Stimulated activated CD4-positive, alpha-beta T cell treated with anti-CD3 and anti-CD28 coated beads, Interleukin-1b, Interleukin-23, amount 100 ng/mL, for 24 hours (primary cell): ENCODE measurements around the gene FUT6.

Experiments used
- DNase-seq, 4 experiments: peaks; one replicate each; pipeline ENCODE4 v3.0.0-alpha.2; 2020; ENCODE audit warnings: low read depth in 4 of 4, low spot score in 1 of 4

Gene FUT6

DNA sequence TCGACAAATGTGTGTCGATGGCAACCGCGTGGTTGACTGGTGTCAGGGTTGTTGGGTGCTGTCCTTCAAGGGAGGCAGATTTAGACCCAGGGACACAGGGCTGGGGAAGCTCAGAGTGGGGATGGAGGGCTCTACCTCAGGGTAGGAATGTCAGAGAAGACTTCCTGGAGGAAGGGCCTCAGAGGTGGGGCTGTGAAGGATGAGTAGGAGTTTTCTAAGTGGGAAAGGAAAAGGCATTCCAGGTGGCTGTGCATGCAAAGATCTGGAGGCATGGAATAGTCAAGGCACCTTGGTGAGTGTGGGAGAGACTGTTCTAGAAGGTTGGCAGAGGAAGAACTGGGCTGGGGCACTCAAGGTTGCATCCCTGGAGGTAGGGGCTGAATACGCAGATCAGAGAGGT, 32.6 kb downstream of the FUT6 start:
- no peak for DNase-seq

DNA sequence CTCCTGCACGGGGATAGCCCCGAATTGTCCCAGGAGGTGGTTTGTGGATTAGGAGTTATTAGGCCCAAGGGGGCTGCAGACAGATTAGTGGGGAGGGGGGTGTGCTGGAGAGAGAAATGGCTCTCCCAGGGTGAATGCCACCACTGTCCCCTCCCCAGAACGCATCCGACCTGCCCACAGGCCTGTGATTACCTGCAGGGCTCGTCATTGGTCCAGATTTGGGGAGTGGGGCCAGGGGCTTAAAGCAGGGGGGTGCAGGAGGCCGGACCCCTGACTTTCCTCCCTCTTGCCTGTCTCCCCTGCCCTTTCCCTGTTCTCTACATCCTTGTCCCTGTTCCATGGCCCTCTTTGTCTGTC, 33.4 kb downstream of the FUT6 start:
- no peak for DNase-seq

DNA sequence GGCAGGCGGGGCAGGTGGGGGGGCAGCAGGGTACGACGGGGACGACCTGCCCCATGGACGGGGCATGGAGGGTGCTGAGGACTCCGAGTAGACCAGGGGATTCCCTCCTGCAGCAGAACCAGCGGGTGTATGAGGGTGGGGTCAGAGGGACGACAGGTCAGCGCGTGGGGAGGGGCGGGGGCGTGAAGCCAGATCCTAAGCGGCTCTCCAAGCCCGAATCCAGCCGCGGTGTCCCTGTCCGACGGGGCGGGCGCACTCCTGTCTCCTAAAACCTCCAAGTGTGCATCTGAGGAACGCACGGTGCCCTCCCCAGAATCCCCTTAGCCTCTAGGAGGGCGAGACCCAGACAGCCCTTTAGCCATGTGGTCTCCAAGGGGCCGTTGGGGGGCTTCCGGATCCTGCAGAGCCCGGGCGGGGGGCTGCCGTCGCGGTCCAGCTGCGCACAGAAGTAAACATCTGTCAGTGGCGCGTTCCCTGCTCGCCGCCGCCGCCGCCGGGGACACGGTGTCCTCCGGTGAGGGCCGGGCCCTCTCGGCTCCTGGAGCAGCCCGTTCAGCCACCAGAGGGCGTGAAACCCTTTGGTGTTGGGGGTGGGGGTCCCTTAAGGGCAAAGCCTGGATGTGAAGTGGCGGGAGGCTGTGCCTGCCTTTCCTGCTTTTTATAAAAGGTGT, 33.9 kb downstream of the FUT6 start:
- no peak for DNase-seq

DNA sequence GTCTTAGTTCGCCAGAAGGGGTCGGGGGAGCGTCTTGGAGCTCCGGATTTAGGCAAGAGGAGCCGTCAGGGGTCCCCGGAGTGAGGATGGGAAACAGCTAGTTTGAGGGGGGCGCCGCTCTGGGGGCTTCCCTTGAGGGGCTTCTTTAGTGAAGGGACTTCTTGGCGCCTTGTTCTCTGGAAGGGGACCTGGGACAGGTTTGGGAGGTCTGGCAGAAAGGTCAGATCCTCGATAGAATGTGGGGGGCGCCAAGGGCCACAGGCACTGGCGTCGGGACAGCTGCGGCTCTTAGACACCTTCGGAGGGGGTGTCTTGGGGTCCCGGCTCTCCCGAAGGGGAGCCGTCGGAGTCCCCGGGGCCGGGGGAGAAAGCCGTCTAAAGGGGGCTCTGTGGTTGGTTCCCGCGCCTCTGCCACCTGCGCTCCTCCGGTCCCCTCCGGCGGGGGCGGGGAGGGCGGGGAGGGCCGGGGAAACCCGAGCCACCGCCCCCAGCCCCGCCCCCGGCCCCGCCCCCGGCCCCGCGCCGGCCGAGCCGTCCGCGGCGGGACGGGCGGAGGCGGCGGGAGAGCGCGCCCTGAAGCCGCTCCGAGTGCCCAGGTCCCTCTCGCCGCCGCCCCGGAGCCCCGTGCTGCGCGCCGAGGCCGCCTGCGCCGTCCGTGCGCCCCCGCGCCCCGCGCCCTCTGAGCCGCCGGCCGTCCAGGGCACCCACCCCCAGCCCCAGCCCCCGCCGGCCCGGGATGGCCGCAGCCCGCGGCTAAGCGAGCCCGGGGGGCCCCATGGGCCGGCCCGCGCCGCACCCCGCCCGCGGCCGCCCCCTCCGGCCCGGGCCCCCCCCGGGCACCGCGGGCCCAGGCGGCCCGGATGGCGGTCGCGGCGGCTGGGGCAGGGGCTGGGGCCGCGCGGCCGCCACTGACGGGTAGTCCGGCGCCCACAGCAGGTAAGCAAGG, 34.7 kb downstream of the FUT6 start, which contains the start of gene NRTN:
NRTN (plus strand) TSS at position 552 of the 946 bp plus-strand sequence. CDS start 19,099 bp downstream, outside the sequence.
- no peak for DNase-seq

DNA sequence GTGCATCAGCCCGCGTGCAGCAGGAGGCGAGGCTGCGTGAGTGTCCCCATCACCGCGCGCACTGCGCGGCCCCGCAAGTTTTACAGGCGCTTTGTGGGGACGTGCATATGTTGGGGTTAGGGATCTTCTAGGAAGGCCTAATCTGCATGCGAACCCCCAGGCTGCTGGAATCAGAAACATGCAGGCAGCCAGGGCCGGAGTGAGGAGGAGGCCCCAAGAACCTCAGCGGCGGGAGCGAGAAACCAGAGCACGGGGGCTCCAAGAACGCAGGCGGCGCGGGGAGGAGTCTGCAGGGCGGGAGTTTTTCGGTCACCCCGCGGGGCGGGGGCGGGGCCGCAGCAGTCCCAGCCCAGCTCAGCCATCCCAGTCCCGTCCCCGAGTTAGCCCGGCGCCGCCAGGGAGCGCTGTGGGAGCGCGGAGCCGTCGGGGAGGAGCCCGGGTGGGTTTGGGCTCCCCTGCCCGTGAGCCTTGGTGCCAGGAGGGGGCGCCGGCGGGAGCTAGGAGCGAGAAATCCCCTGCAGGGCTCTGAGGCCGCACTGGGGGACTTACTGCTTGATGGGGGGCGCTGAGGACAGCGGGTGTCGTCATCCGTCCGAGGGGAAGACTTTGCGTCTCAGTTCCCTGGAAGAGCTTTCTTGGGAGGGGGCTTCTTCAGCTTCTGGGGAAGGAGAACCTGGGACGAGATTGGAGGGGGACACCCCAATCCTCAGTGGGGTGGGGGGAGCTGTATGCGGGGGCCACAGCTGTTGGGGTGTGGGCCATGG, 35.6 kb downstream of the FUT6 start:
- DNase-seq, result peak; percentile 79 to 94 (median 90)

DNA sequence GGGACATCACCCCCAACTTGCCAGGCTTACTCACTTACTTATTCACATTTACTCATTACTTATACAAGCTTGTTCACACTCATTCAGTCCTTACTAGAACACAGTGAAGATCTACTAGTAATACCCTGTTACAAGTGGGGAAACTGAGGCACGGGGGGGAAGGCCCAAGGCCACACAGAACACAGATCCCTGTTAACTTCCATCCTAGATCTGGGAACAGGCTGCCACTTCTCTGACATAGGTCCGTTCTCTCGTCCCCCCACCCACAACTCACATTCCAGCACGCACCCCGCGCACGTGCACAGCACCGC, 36.1 kb downstream of the FUT6 start:
- DNase-seq, result no peak

DNA sequence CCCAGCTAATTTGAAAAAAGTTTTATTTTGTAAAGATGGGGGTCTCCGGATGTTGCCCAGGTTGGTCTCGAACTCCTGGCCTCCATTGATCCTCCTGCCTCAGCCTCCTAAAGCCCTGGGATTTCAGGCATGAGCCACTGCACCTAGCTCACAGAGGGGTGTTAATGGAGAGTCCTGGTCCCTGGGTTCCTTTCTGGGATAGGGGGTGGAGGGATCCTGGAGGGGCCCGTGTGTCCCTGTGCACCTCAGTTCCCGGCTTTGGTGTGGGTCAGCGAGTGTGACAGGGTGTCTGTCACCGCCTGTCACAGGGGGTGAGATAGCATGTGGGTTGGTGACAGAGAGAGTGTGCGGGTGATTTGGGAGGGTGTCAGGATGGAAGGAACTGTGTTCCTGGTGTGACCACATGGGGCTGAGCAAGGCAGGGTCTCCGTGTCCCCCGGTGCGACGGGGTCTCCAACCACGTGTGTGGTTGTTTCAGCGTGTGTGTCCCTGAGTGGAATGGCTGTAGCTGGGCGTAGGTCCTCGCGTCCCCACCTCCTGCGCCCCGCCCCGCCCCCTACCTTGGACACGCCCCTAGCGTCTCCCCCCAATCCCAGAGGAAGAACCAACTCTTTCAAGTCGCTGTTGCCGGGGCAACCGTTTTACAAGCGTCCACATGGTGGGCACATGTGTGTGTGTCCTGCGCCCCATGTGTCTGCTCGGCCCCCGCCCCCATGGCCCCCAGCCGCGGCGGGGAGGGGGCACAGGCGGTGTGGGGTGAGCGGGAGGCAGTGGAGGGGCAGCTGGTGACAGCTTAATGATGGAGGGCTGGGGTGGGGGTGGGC, 37.5 kb downstream of the FUT6 start:
- no peak for DNase-seq

DNA sequence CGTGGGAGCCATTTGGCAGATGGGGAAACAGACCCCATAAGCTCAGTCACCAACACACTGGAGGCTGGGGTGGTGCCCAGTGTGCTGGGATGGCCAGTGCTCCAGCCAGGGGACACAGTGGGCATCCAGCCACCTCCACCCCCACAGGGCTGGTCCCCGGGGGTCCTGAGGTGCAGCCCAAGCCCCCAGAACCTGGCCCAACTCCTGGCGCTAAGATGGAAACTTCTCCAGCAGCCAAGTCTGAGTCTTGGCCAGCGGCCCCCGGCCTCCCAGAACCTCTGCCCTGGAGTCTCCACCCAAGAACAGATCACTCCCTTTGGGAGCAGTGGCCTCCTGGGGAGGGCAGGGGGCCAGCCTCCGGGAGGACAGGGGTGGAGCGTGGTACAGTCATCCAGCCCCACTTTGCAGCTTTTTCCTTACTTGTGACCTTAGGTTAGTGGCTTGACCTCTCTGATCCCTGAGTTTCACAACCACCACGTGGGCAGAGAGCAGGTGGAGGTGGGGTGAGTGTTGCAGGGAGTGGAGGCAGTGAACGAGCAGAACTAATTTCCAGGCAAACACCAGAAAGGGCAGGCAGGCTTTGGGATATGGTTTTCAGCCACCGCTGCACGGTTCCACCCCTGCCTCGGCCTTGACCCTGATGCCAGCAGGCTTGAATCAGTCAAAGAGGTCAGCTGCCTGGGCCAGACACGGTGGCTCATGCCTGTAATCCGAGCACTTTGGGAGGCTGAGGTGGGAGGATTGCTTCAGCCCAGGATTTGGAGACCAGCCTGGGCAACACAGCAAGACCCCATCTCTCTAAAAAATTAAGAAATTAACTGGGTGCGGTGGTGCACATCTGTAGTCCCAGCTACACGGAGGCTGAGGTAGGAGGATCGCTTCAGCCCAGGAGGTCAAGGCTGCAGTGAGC, 38.9 kb downstream of the FUT6 start:
- DNase-seq, result no peak

DNA sequence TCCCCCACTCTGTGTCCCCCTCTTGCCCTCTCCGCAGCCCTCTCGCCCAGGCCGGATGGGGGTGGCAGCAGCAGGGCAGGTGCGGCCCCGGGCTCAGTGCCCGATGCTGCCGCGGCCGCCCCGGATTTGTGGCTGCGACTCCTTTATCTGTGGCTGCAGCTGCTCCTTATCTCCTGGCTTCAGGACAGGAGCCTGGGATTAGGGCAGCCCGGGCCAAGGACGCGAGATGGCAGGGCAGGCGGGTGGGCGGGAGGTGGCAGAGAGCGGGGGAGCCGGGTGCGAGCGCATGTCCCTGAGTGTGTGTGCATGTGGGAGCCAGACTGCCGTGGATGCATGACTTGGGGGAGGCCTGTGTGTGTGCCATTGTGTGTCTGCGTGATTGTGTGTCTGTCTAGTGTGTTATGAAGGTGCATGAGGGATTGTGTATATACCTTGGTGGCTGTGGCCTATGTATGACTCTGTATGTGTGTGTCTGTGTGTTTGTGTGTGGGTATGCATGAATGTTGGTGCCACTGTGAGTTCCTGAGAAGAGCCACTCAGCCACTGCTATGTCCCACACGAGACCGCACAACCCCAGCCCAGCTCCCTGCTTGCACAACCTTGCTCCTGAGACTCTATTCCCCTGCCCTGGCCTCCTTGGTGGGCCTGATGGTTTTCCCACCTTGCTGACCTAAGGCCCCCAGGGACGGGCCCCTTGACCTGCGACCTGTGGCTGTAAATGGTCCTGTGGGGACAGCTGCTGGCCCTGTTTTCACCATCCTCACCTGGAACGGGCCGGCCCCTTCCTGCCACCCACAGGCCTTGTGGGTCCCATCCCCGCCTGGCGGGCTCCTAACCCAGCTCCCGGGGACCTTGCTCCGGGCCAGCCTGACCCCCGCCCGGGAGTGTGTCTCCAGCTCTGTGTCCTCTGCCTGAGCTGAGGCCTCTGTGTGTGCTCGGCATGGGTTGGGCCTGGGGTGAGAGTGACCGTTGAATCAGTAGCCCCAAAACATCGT, 40.0 kb downstream of the FUT6 start:
- no peak for DNase-seq

DNA sequence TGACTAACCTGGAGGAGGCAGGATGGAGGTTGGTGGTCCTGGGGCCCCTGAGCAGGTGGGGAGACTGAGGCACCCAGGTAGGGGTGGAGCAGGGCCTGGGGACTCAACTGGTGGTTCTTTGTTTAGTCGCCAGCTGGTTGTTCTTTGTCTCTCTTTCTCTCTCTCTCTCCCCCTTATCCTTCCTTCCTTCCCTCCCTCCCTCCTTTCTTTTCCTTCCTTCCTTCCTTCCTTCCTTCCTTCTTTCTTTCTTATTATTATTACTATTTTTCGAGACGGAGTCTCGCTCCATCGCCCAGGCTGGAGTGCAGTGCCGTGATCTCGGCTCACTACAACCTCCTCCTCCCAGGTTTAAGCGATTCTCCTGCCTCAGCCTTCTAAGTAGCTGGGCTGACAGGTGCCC, 41.3 kb downstream of the FUT6 start:
- no peak for DNase-seq

DNA sequence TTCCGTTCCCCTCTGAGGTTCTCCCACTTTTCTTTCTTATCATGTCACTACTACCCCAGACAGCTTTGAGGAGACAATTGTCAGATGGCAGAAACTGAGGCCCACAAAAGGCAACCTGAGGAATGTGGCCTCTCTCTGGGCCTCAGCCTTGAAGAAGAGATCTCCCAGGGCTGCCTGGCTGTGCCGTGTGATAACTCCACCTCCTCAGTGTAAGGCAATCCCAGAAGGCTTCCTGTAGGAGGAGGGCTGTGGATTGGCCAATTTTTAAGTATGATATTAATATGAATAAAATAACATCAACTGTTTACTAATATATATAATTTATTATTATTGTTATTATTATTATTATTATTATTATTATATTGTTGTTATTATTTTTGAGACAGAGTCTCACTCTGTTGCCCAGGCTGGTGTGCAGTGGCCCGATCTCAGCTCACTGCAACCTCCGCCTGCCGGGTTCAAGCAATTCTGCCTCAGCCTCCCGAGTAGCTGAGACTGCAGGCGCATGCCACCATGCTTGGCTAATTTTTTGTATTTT, 44.1 kb downstream of the FUT6 start:
- DNase-seq, result no peak

DNA sequence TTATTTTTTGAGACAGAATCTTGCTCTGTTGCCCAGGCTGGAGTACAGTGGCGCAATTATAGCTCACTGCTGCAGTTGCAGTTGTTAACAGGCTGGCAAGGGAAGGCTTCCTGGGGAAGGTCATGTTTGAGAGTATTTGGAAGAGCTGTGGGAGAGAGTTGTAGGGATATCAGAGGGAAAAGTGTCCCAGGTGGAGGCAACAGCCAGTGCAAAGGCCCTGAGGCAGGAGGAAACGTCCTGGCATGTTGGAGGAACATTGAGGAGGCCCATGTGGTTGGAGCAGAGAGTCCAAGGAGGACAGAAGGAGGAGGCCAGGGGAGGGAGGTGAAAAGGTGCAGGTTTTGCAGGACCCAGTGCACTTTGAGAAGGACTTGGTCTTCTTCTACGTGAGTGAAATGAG, 46.3 kb downstream of the FUT6 start:
- DNase-seq, result no peak

DNA sequence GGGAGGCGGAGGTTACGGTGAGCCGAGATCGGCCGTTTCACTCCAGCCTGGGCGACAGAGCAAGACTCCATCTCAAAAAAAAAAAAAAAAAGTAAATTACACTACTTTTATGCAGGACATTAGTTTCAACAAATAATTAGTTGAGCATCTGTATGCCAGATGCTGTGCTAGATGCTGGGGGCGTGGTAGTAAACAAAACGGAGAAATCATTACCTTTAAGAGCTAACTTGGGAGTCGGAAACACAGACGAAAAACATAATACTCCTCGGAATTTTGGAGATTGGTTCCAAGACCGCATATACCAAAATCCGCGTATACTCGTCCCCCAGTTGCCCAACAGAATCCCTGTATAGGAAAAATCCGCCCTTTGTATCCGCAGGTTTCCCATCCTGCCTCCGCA, 47.3 kb downstream of the FUT6 start:
- DNase-seq, result no peak

DNA sequence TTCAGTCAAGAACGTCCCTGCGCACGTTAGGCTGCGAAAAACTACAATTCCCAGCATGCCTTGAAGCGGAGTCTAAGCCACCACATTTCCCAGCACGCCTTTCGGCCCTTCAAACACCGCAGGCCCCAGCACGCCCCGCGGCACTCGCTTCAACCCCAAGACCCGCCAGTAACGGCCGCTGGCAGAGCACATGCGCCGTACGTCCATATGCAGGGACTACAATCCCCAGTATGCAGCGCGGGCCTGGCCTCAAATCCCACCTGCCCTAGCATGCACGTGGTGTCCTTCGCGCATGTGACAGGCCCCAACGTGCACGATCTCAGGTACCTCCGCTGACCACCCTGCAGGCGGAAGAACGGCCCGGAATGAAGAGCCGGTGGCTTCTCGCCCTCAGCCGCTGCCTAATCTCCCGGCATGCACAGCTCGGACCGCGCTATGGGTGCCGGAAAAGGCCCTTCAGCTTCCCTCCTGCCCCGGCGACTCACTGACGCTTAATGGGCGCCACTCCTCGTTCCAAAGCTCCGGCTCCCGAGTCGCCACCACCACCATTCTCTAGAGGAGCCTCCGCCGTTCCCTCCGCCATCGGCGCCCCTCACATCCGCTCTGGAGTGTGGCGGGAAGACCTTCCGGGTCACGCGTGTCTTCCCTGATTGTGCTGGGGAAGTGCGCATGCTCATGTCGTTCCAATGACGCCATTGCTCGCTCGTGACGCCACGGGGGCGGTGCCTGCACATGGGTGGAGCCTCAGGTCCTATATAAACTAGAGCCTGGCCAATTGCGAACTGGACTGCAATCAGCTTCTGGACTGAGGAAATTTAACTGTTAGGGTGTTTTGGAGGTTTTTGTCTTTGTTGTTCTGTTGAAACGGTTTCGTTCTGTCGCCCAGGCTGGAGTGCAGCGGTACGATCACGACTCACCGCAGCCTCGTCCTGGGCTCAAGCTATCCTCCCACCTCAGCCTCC, 48.7 kb downstream of the FUT6 start, which contains the start of gene DUS3L:
DUS3L (minus strand) TSS at position 605 of the 962 bp plus-strand sequence; CDS start at position 583, 22 bp downstream.
- DNase-seq, result peak; percentile 85 to 95 (median 90)

DNA sequence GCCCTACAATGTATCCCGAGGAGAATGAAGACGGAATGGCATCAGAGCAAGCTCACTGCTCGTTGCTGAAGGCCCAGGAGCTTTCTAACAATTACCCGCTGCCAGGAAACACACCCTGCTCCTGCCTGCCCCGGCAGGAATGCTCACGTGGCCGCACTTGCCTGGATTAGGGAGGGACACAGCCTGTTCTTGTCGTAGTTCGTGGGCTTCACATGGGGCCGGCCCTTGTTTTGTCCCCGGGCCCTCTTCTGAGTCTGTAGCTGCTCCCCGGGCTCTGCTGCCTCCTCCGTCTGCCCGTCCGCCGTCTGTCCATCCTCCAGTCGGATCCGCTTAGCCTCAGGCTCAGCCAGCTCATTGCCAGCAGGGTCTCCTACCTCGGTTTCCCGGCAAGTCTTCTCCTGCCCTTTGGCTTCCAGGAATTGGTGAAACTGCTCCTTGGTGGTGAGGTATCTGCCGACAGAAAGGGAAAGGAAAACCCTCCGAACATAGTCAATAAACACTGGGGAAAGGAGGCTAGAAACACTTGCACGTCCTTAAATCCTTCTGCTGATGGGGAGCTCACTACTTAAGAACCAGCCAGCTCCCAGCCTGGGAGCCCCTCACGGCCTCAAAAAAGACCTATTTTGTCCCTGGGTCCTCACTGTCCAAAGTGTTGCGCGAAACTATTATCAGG, 49.5 kb downstream of the FUT6 start:
- DNase-seq, result no peak

DNA sequence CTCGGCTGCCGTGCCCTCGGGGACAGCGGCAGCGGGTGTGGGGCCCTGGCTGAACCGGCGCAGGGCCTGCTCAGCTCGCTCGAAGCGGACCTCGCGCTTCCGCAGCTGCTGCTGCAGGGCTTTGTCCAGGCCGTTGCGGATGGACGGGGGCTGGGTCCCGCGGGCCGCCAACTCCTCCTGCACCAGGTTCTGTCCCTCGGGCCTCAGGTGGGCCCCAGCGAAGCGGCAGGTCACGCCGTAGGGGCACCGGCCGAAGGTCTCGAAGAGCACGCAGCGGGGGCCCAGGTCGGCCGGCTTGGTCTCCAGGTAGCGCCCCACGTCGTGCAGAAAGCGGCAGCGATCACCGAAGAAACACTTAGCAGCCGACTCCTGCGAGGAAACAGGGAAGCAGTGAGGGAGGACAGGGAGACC, 50.1 kb downstream of the FUT6 start:
- no peak for DNase-seq

DNA sequence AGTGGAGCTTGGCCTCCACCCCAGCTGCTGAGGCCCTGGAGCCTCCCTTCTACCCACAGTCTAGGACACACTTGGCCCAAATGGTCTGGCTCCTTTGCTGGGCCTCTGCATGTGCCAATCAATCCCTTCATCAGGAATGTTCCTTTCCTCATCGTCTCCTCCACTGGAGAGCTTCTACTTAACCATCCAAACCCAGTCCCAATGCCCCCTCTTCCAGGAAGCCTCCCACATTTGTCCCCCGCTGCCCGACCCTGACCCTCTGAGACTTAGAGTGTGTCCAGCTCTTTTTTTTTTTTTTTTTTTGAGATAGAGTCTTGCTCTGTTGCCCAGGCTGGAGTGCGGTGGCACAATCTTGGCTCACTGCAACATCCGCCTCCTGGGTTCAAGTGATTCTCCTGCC, 51.1 kb downstream of the FUT6 start:
- DNase-seq, result no peak
